NCI-H128 (cell line): ENCODE data around the gene DOCK4.

ENCODE experiments used
- DNase-seq: peaks from one replicate; lab custom pipeline; 2025; ENCODE audit not compliant: unreplicated experiment; lab: John Stamatoyannopoulos, UW

DOCK4 gene

GRCh38 chr7:112019932-112020331, 186.3 kb downstream of the DOCK4 start:
- DNase-seq: no peak

GRCh38 chr7:112018305-112019030, 187.7 kb downstream of the DOCK4 start:
- no peak for DNase-seq

GRCh38 chr7:112015146-112015545, 191.1 kb downstream of the DOCK4 start:
- DNase-seq: no peak

- no peak for DNase-seq
These were observed 191.9 kb downstream of the DOCK4 start for GRCh38 chr7:112014347-112014746.

- DNase-seq: no peak
These were observed 192.9 kb downstream of the DOCK4 start for GRCh38 chr7:112013274-112013673.

- DNase-seq: no peak
These were observed 194.0 kb downstream of the DOCK4 start for GRCh38 chr7:112012242-112012641.

- DNase-seq: no peak
These were observed 195.2 kb downstream of the DOCK4 start for GRCh38 chr7:112010994-112011393.

GRCh38 chr7:112010109-112010508, 196.1 kb downstream of the DOCK4 start:
- no peak for DNase-seq

- DNase-seq: no peak
These were observed 197.1 kb downstream of the DOCK4 start for GRCh38 chr7:112009081-112009480.

GRCh38 chr7:112007185-112007584, 199.0 kb downstream of the DOCK4 start:
- DNase-seq: no peak

- DNase-seq: no peak
These were observed 200.1 kb downstream of the DOCK4 start for GRCh38 chr7:112006071-112006470.

- no peak for DNase-seq
These were observed 200.9 kb downstream of the DOCK4 start for GRCh38 chr7:112005205-112005775.

- DNase-seq: no peak
These were observed 204.9 kb downstream of the DOCK4 start for GRCh38 chr7:112001091-112001826.

GRCh38 chr7:111998326-111998725, 207.9 kb downstream of the DOCK4 start:
- DNase-seq: no peak

- no peak for DNase-seq
These were observed 208.7 kb downstream of the DOCK4 start for GRCh38 chr7:111997546-111997945.

- no peak for DNase-seq
These were observed 213.6 kb downstream of the DOCK4 start for GRCh38 chr7:111992601-111993000.

- DNase-seq: no peak
These were observed 215.6 kb downstream of the DOCK4 start for GRCh38 chr7:111990643-111991042.

- no peak for DNase-seq
These were observed 218.3 kb downstream of the DOCK4 start for GRCh38 chr7:111987886-111988285.

GRCh38 chr7:111987115-111987826, 218.9 kb downstream of the DOCK4 start:
- no peak for DNase-seq

- DNase-seq: no peak
These were observed 219.6 kb downstream of the DOCK4 start for GRCh38 chr7:111986601-111987000.

GRCh38 chr7:111985798-111986197, 220.4 kb downstream of the DOCK4 start:
- no peak for DNase-seq

GRCh38 chr7:111982804-111983203, 223.4 kb downstream of the DOCK4 start:
- DNase-seq: no peak
